GM12878 (cell line): ENCODE measurements around the gene CAPZB. TPM values are rescaled to one million over a fixed set of nuclear protein-coding genes. Genes with fewer than 3 reads are reported as not detected.

Source experiments
- CREB1 ChIP-seq: IDR thresholded peaks from 2 replicates; pipeline ENCODE4 v1.6.1; 2012; ENCODE audit warnings: low read depth, mild to moderate bottlenecking, inconsistent platforms
- CUX1 ChIP-seq: IDR thresholded peaks from 2 replicates; pipeline ENCODE4 v1.6.1; 2012; ENCODE audit warnings: improper control_type of control experiment, low read depth, low read length; ENCODE audit not compliant: insufficient replicate concordance
- EP300 ChIP-seq, 2 experiments: fragments of 150-350 bp in 1 of 2; IDR thresholded peaks; 2 replicates each; pipeline ENCODE4 v1.6.1; 2011 to 2012; ENCODE audit warnings: low read depth in 2 of 2, low read length in 2 of 2, borderline replicate concordance in 1 of 2, improper control_type of control experiment in 1 of 2, inconsistent platforms in 1 of 2; ENCODE audit not compliant: control insufficient read depth in 1 of 2
- NFYB ChIP-seq: IDR thresholded peaks from 2 replicates; pipeline ENCODE4 v1.6.1; 2011; ENCODE audit warnings: low read depth, mild to moderate bottlenecking, low read length, improper control_type of control experiment, moderate library complexity; ENCODE audit not compliant: insufficient read depth
- POLR2AphosphoS5 ChIP-seq: IDR thresholded peaks from 2 replicates; pipeline ENCODE4 v1.6.1; 2011; ENCODE audit warnings: mild to moderate bottlenecking, low read length, inconsistent platforms
- RBBP5 ChIP-seq: fragments of 200-600 bp; sonication (generic); conservative IDR thresholded peaks from 2 replicates; pipeline ENCODE4 v1.6.1; 2016
- SKIL ChIP-seq: fragments of 450-650 bp; IDR thresholded peaks from 2 replicates; pipeline ENCODE4 v1.6.1; 2017; ENCODE audit warnings: mild to moderate bottlenecking, low read depth, inconsistent platforms; ENCODE audit not compliant: poor library complexity, severe bottlenecking
- SMARCA5 ChIP-seq: fragments of 450-650 bp; IDR thresholded peaks from 2 replicates; pipeline ENCODE4 v1.6.1; 2017; ENCODE audit warnings: mild to moderate bottlenecking
- SRF ChIP-seq, 2 experiments: IDR thresholded peaks; 2 replicates each; pipeline ENCODE4 v1.6.1; 2011; ENCODE audit warnings: low read depth in 2 of 2, low read length in 2 of 2, mild to moderate bottlenecking in 1 of 2, moderate library complexity in 1 of 2
- ZBTB11 ChIP-seq: fragments of 450-650 bp; formaldehyde crosslinking; IDR thresholded peaks from 2 replicates; pipeline ENCODE4 v1.5.0; 2022; ENCODE audit warnings: mild to moderate bottlenecking, missing genetic modification characterization
- ZNF207 ChIP-seq: fragments of 450-650 bp; IDR thresholded peaks from 2 replicates; pipeline ENCODE4 v1.6.1; 2014; ENCODE audit warnings: antibody characterized with exemption, mild to moderate bottlenecking, borderline replicate concordance
- polyA plus RNA-seq, 11 experiments: library from polyadenylated mRNA; depleted of rRNA in 4 of 11; unstranded in 6 of 11; stranded (reverse) in 5 of 11; fragments of >200 nt; fragmentation: Nextera tagmentation in 4 of 11; fragmentation: Illumina TruSeq in 1 of 11; extraction: Ambion mirVana in 4 of 11; extraction: Trizol in 1 of 11; gene quantifications; 1 replicate in 1 of 11; 2 replicates in 10 of 11; pipeline versions ENCODE4 v1.2.1 to v1.2.3, GENCODE V29; 2011 to 2016; ENCODE audit warnings: inconsistent platforms in 2 of 11, missing spikeins in 2 of 11, low read depth in 1 of 11
- total RNA-seq, 4 experiments: library from RNA; depleted of rRNA in 3 of 4; stranded (reverse); fragments of >200 nt in 3 of 4; fragmentation: Illumina TruSeq in 1 of 4; extraction: Trizol in 1 of 4; gene quantifications; 2 replicates each; pipeline versions ENCODE4 v1.2.1 to v1.2.3, GENCODE V29; 2013 to 2021

CAPZB gene
- total and polyA plus RNA-seq, 10 of the 15 experiments (the other 5 are each of a cell fraction or from before 2014, with no cell fraction given), result 104 to 454 (median 213) TPM

GRCh38 chr1:19400192-19400611 is 85.1 kb downstream of the CAPZB start (continued):
- TF ChIP-seq ZBTB11 (CRISPR knock-in tag), result no peak
- TF ChIP-seq EP300 (IDR thresholded peaks at IDR 0.05; ENCODE audit: borderline replicate concordance in 1 of 2, control insufficient read depth in 1 of 2, low read depth in 2 of 2, low read length in 2 of 2), result no peak
- no peak for TF ChIP-seq SMARCA5
- no peak for TF ChIP-seq CREB1
- TF ChIP-seq POLR2AphosphoS5, result no peak
- TF ChIP-seq NFYB, result no peak
- TF ChIP-seq RBBP5, result no peak
- TF ChIP-seq ZNF207, result no peak
- no peak for TF ChIP-seq SRF (IDR thresholded peaks at IDR 0.05; ENCODE audit: low read depth in 2 of 2, low read length in 2 of 2)
- TF ChIP-seq CUX1, result no peak
- TF ChIP-seq SKIL, result no peak
